OCI-LY1 (cell line): ENCODE data around the gene PUM1.

Source experiments
- H2AFZ ChIP-seq: fragments of 200-600 bp; sonication (generic), shearing (Covaris generic); 2 replicates; pipeline ENCODE4 v1.6.0; 2014; ENCODE audit warnings: antibody characterized with exemption, mild to moderate bottlenecking, low read length
- H3F3A ChIP-seq: fragments of 200-600 bp; sonication (generic), shearing (Covaris generic); 2 replicates; pipeline ENCODE4 v1.6.0; 2014; ENCODE audit warnings: mild to moderate bottlenecking, antibody characterized with exemption, low read length, moderate library complexity; ENCODE audit not compliant: insufficient read depth
- H3K27ac ChIP-seq: fragments of 200-600 bp; sonication (generic); 2 replicates; pipeline ENCODE4 v1.5.1; 2014; ENCODE audit warnings: low read length, mixed run types, mild to moderate bottlenecking, low read depth; ENCODE audit not compliant: poor library complexity, severe bottlenecking
- H3K27me3 ChIP-seq: fragments of 200-600 bp; sonication (generic); 2 replicates; pipeline ENCODE4 v1.6.0; 2014; ENCODE audit warnings: antibody characterized with exemption, mild to moderate bottlenecking, low read length, moderate library complexity; ENCODE audit not compliant: insufficient read depth
- H3K36me3 ChIP-seq: fragments of 200-600 bp; sonication (generic); 2 replicates; pipeline ENCODE4 v1.6.1; 2014; ENCODE audit warnings: mild to moderate bottlenecking, antibody characterized with exemption, low read length, moderate library complexity, mixed read lengths; ENCODE audit not compliant: insufficient read depth
- H3K4me1 ChIP-seq: fragments of 200-600 bp; sonication (generic); 2 replicates; pipeline ENCODE4 v1.5.1; 2014; ENCODE audit warnings: mild to moderate bottlenecking, low read length, moderate library complexity; ENCODE audit not compliant: insufficient read depth, severe bottlenecking
- H3K4me2 ChIP-seq: fragments of 200-600 bp; sonication (generic), shearing (Covaris generic); 2 replicates; pipeline ENCODE4 v1.6.1; 2014; ENCODE audit warnings: low read length
- H3K4me3 ChIP-seq: fragments of 200-600 bp; sonication (generic); 2 replicates; pipeline ENCODE4 v1.5.1; 2014; ENCODE audit warnings: low read length, low read depth, mild to moderate bottlenecking, mixed read lengths; ENCODE audit not compliant: poor library complexity, severe bottlenecking
- H3K79me2 ChIP-seq: fragments of 200-600 bp; shearing (Covaris generic); 2 replicates; pipeline ENCODE4 v1.6.1; 2016; ENCODE audit warnings: mixed run types, low read length, mixed read lengths; ENCODE audit not compliant: insufficient read depth
- H3K9ac ChIP-seq: fragments of 200-600 bp; sonication (generic), shearing (Covaris generic); 2 replicates; pipeline ENCODE4 v1.6.1; 2014; ENCODE audit warnings: mild to moderate bottlenecking, low read length, mixed read lengths
- H3K9me2 ChIP-seq: fragments of 200-600 bp; sonication (generic), shearing (Covaris generic); 2 replicates; pipeline ENCODE4 v1.6.1; 2014; ENCODE audit warnings: low read depth, mild to moderate bottlenecking, low read length, mixed read lengths
- H3K9me3 ChIP-seq: fragments of 200-600 bp; shearing (Covaris generic); 2 replicates; pipeline ENCODE4 v1.6.1; 2014; ENCODE audit warnings: low read length, mixed read lengths
- H4K20me1 ChIP-seq: fragments of 200-600 bp; sonication (generic), shearing (Covaris generic); 2 replicates; pipeline ENCODE4 v1.6.0; 2016; ENCODE audit warnings: mild to moderate bottlenecking, low read length; ENCODE audit not compliant: insufficient read depth
- CTCF ChIP-seq: fragments of 200-600 bp; sonication (generic), shearing (Covaris generic); IDR thresholded peaks from 2 replicates; pipeline ENCODE4 v1.5.1; 2017; ENCODE audit warnings: mild to moderate bottlenecking, antibody characterized with exemption, low read length, moderate library complexity, mixed read lengths
- EZH2 ChIP-seq: fragments of 200-600 bp; sonication (generic), shearing (Covaris generic); IDR thresholded peaks from 2 replicates; pipeline ENCODE4 v1.8.0; 2017; ENCODE audit warnings: borderline replicate concordance, mixed run types, mild to moderate bottlenecking, antibody characterized with exemption, low read length, moderate library complexity, mixed read lengths

PUM1 gene

GRCh38 chr1:30904962-30905335, 160.6 kb downstream of the PUM1 start:
- Histone ChIP-seq H3K9me3 (no peaks in the 10 kb centered on the region), H3K4me3 (no peak overlapping the region), H3K4me1 (peaks cover 10% of the 10 kb centered on the region), H3K27me3 (peaks cover 18% of the 10 kb centered on the region; the same call in 1 of the 2 replicates), H4K20me1 (no peaks in the 10 kb centered on the region), H3K36me3 (no peaks in the 10 kb centered on the region), H3K9me2 (no peaks in the 10 kb centered on the region), H3K4me2 (no peak overlapping the region), H3F3A (no peaks in the 10 kb centered on the region), H3K27ac (no peak overlapping the region), H3K79me2 (no peaks in the 10 kb centered on the region), H3K9ac (no peak overlapping the region), H2AFZ (no peak overlapping the region)
- TF ChIP-seq EZH2 (no peak), CTCF (no peak)

GRCh38 chr1:30904191-30904961, 161.1 kb downstream of the PUM1 start:
- H3K4me1 ChIP-seq: peaks cover 5% of the 10 kb centered on the region
- no peaks in the 10 kb centered on the region for H3K9me3 ChIP-seq
- H4K20me1 ChIP-seq: no peaks in the 10 kb centered on the region
- TF ChIP-seq EZH2 (no peak), CTCF (no peak)
- H3F3A ChIP-seq: no peaks in the 10 kb centered on the region
- H3K79me2 ChIP-seq: no peaks in the 10 kb centered on the region
- H3K9ac ChIP-seq: no peak overlapping the region
- H3K9me2 ChIP-seq: no peaks in the 10 kb centered on the region
- H2AFZ ChIP-seq: no peak overlapping the region
- no peak overlapping the region for H3K4me2 ChIP-seq
- H3K4me3 ChIP-seq: no peak overlapping the region
- no peak overlapping the region for H3K27ac ChIP-seq
- no peaks in the 10 kb centered on the region for H3K36me3 ChIP-seq
- peaks cover 18% of the 10 kb centered on the region; the same call in 1 of the 2 replicates for H3K27me3 ChIP-seq

GRCh38 chr1:30903343-30904034, 162.0 kb downstream of the PUM1 start:
- Histone ChIP-seq H3K4me3 (no peak overlapping the region), H4K20me1 (no peaks in the 10 kb centered on the region), H3K4me2 (no peak overlapping the region), H3K79me2 (no peaks in the 10 kb centered on the region), H3K9me3 (no peaks in the 10 kb centered on the region), H3K4me1 (no peaks in the 10 kb centered on the region), H2AFZ (no peak overlapping the region), H3F3A (no peaks in the 10 kb centered on the region), H3K36me3 (no peaks in the 10 kb centered on the region), H3K9ac (no peak overlapping the region), H3K9me2 (no peaks in the 10 kb centered on the region), H3K27me3 (0 out of 2 replicates have a peak, but pooled peaks cover 12% of the 10 kb centered on the region), H3K27ac (no peak overlapping the region)
- TF ChIP-seq EZH2: no peak
- TF ChIP-seq CTCF: no peak
